HG03280 (cell line): Measurements from ENCODE around the gene ARSI.

Source experiments
- ATAC-seq: cut with Tn5 transposase; IDR thresholded peaks from one replicate; pipeline ENCODE4 v1.9.1; 2021; ENCODE audit warnings: mild to moderate bottlenecking, moderate library complexity; ENCODE audit not compliant: unreplicated experiment

Gene ARSI

GRCh38 chr5:150295172-150295634 is 7.5 kb downstream of the ARSI start:
- ATAC-seq, result no peak

GRCh38 chr5:150294551-150295071 is 8.1 kb downstream of the ARSI start:
- ATAC-seq, result no peak

GRCh38 chr5:150293091-150293941 is 9.4 kb downstream of the ARSI start:
- no peak for ATAC-seq

GRCh38 chr5:150291388-150292385 is 11.0 kb downstream of the ARSI start:
- no peak for ATAC-seq

- ATAC-seq, result no peak
Observed at GRCh38 chr5:150289551-150290390, 12.9 kb downstream of the ARSI start, which contains the start of gene CAMK2A. Gene CAMK2A, minus strand, starts transcription at chr5:150289773. Its CDS starts 148 bp downstream, at chr5:150289625.

GRCh38 chr5:150288791-150289190 is 13.9 kb downstream of the ARSI start:
- no peak for ATAC-seq

GRCh38 chr5:150288361-150288760 is 14.3 kb downstream of the ARSI start:
- ATAC-seq, result no peak

- ATAC-seq, result no peak
Observed at GRCh38 chr5:150286820-150287219, 15.9 kb downstream of the ARSI start.

GRCh38 chr5:150285114-150285513 is 17.6 kb downstream of the ARSI start:
- no peak for ATAC-seq

GRCh38 chr5:150284311-150284710 is 18.4 kb downstream of the ARSI start:
- no peak for ATAC-seq

GRCh38 chr5:150283904-150284303 is 18.8 kb downstream of the ARSI start:
- ATAC-seq, result no peak

- no peak for ATAC-seq
Observed at GRCh38 chr5:150281987-150282386, 20.7 kb downstream of the ARSI start.

GRCh38 chr5:150279330-150280020 is 23.2 kb downstream of the ARSI start:
- no peak for ATAC-seq

GRCh38 chr5:150278916-150279315 is 23.8 kb downstream of the ARSI start:
- ATAC-seq, result no peak

- no peak for ATAC-seq
Observed at GRCh38 chr5:150278046-150278730, 24.5 kb downstream of the ARSI start.

- no peak for ATAC-seq
Observed at GRCh38 chr5:150277043-150277442, 25.7 kb downstream of the ARSI start.

- ATAC-seq, result no peak
Observed at GRCh38 chr5:150274811-150275210, 27.9 kb downstream of the ARSI start.

- ATAC-seq, result no peak
Observed at GRCh38 chr5:150272531-150272930, 30.2 kb downstream of the ARSI start.

GRCh38 chr5:150271923-150272322 is 30.8 kb downstream of the ARSI start:
- no peak for ATAC-seq
